NCI-H748 (cell line): ENCODE results near the gene ULBP1.
"Not testable (repeated sequence)": the region's sequence is repeated elsewhere in the genome, so short reads cannot be mapped to it uniquely, and the experiment has no call there.

ENCODE experiments used
- DNase-seq: peaks from one replicate; lab custom pipeline; 2025; ENCODE audit not compliant: unreplicated experiment; lab: John Stamatoyannopoulos, UW

ULBP1 gene

DNA sequence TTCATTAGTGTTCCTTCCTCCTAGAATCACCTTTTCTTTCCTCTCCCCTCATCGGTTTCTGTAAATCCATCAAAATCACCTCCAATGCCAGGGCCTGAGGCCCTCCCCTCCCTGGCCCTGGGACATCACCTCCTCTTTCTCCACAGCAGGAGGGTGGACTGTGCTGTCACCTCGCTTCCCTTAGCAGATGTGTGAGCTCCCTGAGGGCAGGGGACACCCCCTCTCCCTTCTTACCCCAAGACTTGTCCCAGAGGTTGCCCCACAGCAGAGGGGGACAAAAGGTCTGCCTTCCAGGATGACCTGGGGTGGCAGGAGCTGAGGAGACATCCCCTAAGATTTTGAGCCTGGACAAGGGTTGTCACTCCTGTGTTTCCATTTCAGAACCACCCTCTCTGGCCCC, 5.9 kb downstream of the ULBP1 start:
- DNase-seq: no peak

DNA sequence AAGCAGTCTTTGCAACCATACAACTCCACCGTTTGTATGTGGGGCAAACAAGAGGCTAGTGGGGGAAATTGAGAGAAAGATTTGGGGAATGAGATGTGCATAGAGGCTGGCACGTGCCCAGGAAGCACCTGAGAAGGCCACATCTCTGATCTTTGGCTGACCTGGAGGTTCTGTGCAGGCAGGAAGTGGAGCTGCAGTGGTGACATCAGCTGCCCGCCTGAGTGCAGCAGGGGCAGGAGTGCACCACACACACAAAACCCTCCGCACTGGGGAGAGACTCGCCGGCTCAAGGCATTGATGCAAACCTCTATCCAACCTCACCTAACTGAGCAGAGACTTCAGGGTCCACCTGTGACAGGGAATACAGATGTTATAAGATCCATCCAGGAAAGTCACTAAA, 10.7 kb downstream of the ULBP1 start:
- not testable (repeated sequence) for DNase-seq

DNA sequence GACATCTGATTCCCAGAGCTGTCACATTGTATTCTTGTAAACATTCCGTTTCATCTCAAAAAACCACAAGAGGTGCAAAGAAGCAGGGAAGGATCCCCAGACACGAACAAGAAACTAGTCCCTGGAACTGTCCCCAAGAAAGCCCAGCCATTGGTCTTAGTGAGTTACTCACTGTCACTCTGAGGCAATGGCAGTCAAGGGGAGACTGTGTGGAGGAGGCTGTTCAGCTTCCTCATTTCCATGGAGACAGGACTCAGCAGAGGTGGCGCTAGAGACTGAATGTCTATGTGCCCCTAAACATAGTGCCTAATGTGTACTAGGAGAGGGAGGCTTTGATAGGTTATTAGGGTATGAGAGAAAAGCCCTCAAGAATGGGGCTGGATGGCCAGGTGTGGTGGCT, 11.1 kb downstream of the ULBP1 start:
- DNase-seq: peak; percentile 24

DNA sequence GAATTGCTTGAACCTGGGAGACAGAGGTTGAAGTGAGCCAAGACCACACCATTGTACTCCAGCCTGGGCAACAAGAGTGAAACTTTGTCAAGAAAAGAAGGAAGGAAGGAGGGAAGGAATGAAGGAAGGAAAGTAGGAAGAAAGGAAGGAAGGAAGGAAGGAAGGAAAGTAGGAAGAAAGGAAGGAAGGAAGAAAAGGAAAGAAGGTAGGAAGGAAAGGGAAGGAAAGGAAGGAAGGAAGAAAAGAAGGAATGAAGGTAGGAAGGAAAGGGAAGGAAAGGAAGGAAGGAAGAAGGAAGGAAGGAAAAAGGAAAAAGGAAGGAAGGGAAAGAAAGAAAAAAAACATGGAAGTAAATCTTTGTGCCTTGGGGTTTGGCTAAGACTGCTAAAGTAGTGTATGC, 11.7 kb downstream of the ULBP1 start:
- DNase-seq: no peak

DNA sequence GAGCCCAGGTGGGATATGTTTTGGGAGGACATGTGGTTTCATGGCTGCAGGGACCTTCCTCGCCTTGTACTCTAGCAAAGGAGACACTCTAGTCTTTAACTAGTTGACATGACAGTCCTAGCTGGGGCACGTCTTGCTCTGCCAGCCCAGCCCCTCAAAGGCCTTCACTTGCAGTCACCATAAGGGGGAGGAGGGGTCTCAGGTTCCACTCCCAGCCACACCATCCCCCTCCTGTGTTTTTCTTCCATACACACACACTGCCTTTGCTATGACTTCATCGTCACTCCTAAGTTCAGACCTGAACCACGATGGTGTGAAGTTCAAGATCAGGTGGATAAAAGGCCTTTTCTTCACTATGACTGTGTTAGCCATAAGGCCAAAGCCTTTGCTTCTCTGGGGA, 13.5 kb downstream of the ULBP1 start:
- DNase-seq: no peak

DNA sequence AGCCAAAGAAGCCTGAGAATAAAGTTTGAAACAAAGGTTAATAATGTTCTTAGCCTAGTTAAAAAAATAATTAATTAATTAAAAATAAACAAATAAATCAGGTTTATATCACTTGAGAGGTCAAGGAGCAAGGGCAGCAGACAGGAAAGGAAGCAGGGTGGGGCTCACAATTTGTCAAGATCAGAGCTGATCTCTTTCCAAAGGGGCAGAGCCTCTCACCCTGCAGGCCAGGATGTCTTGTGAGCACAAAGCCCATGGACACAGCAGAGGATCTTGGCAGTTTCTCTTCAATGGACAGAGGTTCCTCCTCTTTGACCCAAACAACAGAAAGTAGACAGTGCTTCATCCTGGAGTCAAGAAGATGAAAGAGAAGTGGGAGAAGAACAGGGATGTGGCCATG, 14.9 kb downstream of the ULBP1 start:
- DNase-seq: no peak

DNA sequence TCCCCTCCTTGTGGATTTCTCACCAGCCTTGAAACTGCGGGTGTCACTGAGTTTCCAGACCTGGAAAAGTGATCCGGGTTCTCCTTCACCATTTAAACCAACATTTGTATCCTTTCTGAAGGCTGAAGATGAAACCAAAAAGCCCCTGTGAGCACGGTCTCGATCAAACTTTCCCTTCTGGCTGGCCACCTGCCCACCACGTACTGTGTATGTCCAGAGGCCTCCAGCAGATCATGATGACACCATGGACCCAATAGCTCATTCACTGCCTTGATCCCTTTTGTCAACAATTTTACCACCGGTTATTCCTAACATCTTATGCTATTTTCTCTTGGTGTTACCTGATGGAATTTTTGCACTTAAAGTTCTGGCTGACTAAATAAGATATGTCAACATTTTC, 15.6 kb downstream of the ULBP1 start:
- no peak for DNase-seq

DNA sequence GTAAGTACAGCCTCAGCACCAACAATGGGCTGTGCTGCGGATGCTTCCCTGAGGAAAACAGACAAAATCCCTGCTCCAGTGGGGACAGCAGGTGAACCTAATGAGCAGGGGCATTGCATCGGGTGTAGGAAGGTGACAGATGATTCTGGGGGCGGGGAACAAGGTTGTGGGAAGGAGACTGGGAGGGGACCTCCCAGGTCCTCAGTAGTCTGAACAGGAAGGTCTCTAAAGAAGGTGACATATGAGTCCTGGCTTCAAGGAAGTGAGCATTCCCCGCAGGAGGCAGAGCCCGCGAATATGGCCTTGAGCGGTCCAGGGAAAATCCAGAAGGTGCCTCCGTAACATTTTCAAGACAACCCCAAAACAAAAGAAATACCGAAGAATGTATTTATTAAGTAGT, 19.4 kb downstream of the ULBP1 start:
- no peak for DNase-seq

DNA sequence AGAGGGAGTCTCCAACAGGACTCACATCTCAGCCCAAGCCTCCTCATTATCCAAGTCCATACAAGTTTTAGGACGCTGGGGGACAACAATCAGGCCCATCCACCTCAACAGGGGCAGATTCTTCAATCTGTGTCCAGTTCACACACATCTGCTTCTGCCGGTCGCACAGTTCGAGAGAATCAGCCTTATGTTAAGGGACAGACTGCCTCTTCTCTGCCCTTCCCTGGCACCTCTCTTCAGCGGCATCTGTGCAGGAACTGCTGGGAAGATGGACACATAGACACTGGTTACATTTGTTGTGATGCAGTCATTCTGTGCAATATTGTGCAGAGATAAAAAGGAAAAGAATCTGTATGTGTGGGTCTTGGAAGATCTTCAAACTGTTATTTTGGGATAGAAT, 21.0 kb downstream of the ULBP1 start:
- no peak for DNase-seq

DNA sequence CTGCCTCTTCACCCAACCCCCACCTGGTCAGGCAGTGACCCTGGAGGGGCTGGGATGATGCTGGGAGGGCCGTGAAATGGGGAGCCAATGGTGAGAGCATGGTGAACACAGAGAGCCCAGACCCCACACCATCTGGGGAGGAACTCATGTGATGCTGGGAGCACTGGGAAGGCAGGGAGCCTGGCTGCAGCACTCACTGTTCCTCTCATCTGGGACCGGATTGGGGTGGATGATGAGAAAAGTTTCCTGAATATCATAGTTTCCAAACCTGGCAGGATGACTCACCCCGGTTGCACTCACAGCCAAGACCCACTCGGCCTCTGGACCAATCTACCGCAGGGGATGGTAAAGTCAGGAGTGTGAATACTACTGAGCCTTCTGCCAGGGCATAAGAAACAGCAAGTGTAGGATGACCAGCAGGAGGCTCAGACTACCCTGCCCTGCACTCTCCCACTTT, 21.8 kb downstream of the ULBP1 start:
- no peak for DNase-seq

DNA sequence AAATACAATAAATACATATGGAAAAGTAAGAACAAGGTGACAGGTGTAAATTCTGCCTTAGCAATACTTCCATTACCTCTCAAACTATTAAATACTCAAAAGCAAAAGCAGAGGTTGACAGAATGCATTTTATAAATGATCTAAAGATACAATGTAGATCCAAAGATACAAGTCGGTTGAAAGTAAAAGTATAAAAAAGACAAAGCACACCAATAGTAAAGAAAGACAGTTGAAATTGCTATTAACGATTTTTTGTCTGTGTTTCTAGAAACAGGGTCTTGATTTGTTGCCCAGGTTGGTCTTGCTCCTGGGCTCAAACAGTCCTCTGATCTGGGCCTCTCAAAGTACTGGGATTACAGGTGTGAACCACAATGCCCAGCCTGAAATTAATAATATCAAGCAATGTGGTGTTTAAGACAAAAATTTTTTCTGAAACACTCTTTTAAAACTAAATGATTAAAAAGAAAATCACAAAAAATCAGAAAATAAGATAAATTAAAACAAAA, 23.9 kb downstream of the ULBP1 start:
- no peak for DNase-seq

DNA sequence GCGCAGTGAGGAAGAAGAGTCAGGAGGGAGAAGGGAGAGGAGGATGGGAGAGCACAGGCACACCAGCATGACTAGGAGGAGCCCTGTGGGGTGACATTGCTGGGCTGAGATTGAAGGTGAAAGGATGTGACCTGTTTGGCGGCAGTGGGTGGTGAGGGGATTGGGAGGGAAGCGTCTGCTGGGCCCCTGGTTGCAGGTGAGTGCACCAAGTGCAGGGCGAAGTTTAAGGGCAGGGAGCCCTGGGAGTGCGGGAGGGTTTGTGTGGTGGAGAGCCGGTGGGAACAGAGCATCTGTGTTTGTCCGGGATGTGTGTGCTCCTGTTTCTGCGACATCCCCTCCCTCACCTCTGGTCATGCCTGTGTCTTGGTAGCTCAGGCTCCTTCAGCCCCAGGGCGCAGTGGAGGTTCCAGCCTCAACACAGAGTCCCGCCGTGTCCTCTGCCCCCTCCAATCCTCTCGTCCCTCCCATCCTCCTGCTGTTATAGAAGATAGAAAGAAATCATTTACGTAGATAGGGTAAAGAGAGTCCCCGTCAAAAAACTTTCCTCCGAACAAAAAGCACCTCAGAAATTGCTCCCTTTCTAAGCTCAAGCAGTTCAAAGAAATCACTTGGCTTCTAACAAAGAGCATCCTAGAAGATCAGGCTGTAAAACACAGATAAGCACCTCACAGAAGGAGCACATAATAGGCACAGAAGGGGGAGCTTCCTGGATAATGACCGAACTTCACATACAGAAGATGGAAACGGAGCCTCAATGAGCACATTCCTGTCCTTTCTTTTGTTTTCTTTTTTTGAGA, 25.0 kb downstream of the ULBP1 start:
- no peak for DNase-seq

DNA sequence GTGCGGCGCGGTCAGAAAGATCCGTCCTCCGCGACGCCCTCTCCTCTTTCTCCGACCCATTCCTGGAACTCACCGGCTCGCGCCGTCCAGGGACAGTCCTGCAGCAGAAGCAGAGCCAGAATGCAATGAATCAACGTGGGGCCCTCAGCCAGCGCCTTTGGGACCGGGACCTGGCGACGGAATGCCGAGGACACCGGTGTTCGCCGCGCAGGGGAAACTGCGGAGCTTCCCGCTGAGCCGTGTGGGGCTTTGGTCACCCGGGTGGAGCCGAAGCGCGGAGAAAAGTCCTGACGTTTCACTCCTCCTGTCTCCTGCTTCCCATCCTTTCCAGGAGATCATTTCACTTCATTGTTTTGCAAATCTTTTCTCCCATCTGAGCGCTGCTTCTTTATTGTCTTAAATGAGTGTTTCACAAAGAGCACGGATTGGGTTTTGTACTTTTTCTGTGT, 26.5 kb downstream of the ULBP1 start:
- peak; percentile 17 for DNase-seq

DNA sequence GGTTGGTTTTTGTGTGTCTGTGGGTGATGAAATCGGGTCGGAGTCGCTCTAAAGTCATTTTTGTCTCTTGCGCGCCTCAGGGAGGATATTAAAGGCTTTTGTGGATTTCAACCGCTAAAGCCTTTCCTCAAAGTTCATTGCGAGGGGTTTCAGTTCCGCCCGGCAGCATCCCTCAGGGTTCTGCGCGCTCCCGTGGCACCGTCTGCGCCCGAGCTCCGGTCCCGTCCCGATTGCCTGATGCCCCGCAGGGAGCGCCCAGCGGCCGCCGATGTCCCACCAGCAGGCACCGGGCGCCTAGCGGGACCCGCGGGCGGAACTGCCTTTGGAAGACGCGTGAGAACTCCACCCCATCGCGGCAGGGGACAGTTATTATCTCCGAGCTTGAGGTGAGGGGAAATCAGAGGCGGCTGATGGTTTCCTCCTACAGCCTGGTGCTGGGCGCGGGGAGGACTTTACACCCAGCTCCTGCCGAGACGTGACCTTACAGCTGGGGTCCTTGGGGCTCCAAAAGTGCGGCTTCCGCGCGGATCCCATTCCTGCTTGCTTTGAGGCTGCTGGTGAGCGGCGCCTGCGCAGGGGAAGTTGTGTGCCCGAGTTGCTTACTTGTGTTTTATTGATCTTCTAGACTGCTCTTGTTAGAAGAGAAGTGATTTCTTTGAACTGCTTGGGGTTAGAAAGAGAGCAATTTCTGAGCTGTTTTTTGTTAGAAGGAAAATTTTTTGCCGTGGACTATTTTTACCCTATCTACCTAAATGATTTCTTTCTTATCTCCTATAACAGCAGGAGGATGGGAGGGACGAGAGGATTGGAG, 27.1 kb downstream of the ULBP1 start:
- DNase-seq: peak; percentile 48

DNA sequence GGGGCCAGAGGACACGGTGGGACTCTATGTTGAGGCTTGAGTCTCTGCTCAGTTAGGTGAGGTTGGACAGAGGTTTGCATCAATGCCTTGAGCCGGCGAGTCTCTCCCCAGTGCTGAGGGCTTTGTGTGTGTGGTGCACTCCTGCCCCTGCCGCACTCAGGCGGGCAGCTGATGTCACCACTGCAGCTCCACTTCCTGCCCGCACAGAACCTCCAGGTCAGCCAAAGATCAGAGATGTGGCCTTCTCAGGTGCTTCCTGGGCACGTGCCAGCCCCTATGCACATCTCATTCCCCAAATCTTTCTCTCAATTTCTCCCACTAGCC, 27.7 kb downstream of the ULBP1 start:
- DNase-seq: peak; percentile 40

DNA sequence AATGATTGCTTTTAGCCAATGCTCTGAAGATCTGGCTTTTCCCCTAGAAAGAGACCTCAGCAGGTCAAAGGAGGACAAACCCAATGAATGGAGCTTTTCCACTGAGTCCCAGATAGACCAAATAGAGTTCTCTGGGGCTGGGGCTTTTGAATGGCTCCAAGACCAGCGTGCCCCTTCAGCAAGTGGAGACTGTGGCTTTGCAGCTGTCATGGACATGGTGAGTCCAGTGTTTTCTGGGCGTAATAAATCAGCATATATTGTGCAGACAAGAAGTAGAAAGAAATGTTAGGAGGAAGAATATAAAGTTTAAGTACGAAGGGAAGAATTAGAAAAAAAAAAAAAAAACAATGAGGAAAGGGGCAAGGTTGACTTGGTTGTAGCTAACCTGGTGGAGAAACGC, 28.1 kb downstream of the ULBP1 start:
- DNase-seq: no peak

DNA sequence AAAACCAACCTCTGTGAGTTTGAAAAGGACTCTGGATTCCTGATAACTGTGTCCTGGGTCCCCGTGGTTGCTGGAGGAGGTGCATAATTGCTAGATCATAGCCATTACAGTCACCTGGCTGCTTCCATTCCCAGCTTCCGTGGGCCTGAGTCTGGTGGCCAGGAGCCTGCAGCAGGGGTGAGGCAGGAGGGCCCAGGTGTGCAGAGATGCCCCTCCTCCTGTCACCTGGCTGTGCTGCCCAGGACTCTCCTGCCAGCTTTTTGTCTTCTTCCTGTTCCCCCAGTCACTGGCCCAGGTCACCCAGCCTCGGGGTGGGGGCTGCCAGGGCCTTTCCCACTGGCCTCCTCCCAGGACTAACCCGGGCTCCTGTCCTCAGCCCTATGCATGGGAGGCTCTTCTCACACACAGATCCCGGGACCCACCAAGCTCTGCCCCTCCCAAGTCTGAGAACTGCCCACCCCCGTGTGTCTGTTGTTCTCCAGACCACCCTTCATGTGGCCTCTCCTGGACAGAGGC, 31.6 kb downstream of the ULBP1 start:
- no peak for DNase-seq

DNA sequence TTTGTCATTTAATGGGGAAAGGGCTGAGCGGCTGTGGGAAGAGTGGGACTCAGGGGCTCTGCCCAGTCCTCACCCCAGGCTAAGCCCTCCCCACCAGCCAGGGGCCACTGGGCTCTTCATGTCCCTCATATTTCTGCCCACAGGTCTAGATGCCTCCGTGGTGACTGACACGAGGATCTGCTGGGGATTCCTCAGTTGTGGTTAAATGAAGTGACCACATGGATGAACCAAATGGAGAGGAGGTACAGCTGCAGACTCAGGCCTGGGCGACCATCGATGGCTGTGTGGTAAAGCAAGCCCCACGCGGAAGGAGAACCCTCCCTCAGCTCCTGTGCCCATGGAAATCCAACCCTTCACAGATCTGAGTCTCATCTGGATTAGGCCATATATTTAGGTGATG, 32.2 kb downstream of the ULBP1 start:
- no peak for DNase-seq

DNA sequence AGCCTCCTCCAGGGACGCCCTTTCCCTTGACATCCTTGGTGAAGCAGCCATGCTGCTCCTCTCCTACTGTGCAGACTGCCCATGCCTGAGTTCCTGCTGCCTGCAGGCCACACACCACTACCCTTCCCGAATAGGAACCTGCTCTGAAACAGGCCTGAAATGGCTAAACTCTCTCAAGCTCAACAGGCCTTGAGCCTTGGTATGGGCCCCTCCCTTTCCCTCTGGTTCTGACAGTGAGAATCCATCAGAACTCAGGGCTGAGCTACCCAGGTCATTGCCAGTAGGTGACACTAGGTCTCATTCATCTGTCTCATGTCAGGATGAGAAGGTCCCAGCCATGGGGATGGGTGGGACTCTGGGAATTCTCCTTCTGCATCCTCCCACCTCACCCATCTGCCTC, 35.9 kb downstream of the ULBP1 start:
- no peak for DNase-seq

DNA sequence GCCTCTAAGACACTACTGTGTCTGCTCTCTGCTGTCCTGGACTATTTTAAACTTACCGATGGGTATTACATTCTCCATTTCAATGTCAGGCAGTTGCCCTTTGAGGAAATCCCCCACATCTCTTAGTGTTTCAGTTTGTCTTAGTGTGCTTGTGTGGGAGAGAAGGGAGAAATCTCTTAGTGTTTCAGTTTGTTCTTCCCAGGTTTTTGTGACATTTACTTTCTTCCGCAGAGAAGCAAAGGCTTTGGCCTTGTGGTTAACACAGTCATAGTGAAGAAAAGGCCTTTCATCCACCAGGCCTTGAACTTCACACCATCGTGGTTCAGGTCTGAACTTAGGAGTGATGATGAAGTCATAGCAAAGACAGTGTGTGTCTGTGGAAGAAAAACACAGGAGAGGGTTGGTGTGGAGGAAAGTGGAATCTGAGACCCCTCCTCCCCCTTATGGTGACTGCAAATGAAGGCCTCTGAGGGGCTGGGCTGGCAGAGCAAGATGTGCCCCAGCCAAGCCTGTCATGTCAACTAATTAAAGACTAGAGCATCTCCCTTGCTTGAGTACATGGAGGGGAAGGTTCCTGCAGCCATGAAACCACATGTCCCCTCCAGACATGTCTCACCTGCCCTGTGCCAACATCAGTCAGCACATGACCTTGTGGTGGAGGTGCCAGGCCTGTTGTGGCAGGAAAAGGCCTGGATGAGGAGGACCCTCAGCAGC, 37.7 kb downstream of the ULBP1 start:
- no peak for DNase-seq

DNA sequence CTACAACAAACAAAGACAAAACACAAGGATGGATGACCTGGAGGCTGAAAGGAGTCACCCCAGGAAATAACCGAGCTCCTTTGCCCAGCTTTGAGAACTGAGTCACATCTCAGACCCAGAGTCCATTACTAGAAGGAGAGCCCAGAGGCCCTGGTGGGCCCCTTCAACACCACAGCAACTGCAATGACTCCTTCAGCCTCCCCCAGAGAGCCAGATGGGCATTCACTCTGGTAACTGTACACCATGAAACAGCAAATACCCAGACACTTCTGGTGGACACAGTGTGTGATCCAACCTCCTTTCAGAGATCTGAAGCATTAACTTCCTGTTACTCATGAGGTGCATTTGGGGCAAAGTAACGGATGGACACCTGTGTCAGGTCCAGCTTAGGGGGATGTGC, 39.0 kb downstream of the ULBP1 start:
- DNase-seq: no peak
